ENCODE data around the gene RNLS. TPM values are rescaled to one million over a fixed set of nuclear protein-coding genes. Genes with fewer than 3 reads are reported as not detected.
A peak's percentile ranks its signal among the peaks of the same experiment; 100 is the strongest.

The RNLS gene
- total RNA-seq, 1 experiment from 2014 or later = not detected

- no peak overlapping the region for H3K4me3 Mint-ChIP-seq (ENCODE audit: unreplicated experiment)
- H3K27me3 Mint-ChIP-seq (ENCODE audit: insufficient read depth, unreplicated experiment) = no peaks in the 10 kb centered on the region
- H3K36me3 Mint-ChIP-seq (ENCODE audit: insufficient read depth, unreplicated experiment) = peaks cover 6% of the 10 kb centered on the region
- POLR2A ChIA-PET = interaction anchor here (1.8 kb wide), 1 partner anchor 8 kb away, joined by 5 read pairs; no protein-coding TSS in a partner anchor
- no peaks in the 10 kb centered on the region for H3K9me3 Mint-ChIP-seq (ENCODE audit: unreplicated experiment)
- peaks cover 4% of the 10 kb centered on the region for H3K4me1 Mint-ChIP-seq (ENCODE audit: insufficient read depth, unreplicated experiment)
- DNase-seq (ENCODE audit: unreplicated experiment) = no peak
- TF ChIP-seq CTCF (IDR thresholded peaks at IDR 0.05; ENCODE audit: unreplicated experiment) = no peak
- no peak overlapping the region for H3K27ac Mint-ChIP-seq (ENCODE audit: low read depth, unreplicated experiment)
- intact Hi-C loops (cut with micrococcal nuclease) = no loop called here
- no TSS peak for BruUV-seq (replicated peaks)
- CTCF ChIA-PET = interaction anchor here (0.5 to 0.7 kb wide), 2 partner anchors 11 to 228 kb away, joined by 3 read pairs; no protein-coding TSS in a partner anchor
Observed at GRCh38 chr10:88230251-88230650, 352.9 kb downstream of the RNLS start.

DNA sequence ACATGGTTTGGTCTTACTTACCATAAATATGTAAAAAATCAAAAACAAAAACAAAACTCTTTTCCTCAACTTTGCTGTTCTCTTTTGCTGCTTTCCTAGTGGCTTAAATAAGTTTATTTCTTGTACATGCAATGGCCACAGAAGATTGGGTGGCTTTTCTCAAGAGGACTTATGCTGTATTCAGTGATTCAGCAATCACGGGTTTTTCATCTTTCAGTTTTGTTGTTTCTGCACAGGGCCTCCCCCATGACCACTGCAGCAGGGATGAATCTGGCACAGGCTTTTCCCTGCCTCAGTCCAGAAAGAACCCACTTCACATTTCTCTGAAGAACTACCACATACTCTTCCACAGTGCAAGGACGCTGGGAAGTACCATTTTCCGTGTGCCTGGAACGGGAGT, 355.0 kb downstream of the RNLS start:
- ChIA-PET CTCF (no interaction called here), POLR2A (no interaction called here)
- Mint-ChIP-seq H3K27ac (ENCODE audit: low read depth, unreplicated experiment) (no peak overlapping the region), H3K4me3 (ENCODE audit: unreplicated experiment) (no peak overlapping the region), H3K36me3 (ENCODE audit: insufficient read depth, unreplicated experiment) (peaks cover 6% of the 10 kb centered on the region), H3K4me1 (ENCODE audit: insufficient read depth, unreplicated experiment) (peaks cover 8% of the 10 kb centered on the region), H3K27me3 (ENCODE audit: insufficient read depth, unreplicated experiment) (no peaks in the 10 kb centered on the region), H3K9me3 (ENCODE audit: unreplicated experiment) (no peaks in the 10 kb centered on the region)
- BruUV-seq (replicated peaks) = no TSS peak
- TF ChIP-seq CTCF (IDR thresholded peaks at IDR 0.05; ENCODE audit: unreplicated experiment) = no peak
- intact Hi-C loops (cut with micrococcal nuclease) = no loop called here
- no peak for DNase-seq (ENCODE audit: unreplicated experiment)

DNA sequence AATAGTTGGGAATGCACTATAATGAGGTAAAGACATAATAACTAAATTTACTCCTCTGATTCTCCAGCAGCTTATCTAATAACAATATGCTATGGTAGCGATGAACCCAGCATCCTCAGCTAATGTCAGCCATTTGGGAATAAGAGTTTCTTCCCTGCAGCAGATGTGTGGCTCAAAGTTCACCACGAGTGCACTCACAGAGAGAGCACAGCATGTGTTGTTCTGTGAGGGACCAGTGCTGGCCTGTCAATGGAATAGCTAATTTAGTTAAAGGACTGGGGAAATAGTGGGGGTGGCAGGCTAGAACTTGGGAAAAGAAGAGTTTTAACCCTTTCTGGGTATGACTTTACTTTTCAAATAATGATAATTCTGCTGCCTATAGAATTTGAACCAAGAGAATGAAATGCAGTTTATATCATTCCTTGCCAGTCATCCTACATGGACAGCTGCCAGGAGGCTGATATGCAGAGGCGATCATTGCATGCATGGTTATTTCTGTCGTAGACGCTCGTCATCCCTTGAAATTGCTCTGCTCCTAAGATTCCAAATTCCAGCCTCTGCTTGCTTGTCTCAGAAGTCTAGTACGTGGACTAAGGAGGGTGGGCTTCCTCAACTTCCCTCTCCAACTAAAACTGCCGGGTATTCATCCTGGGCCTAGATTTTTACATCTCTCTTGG, 355.6 kb downstream of the RNLS start:
- POLR2A ChIA-PET = no interaction called here
- CTCF ChIA-PET = interaction anchor here (0.6 kb wide), 1 partner anchor 329 kb away, joined by 3 read pairs; no protein-coding TSS in a partner anchor
- Mint-ChIP-seq H3K9me3 (ENCODE audit: unreplicated experiment) (no peaks in the 10 kb centered on the region), H3K4me3 (ENCODE audit: unreplicated experiment) (no peak overlapping the region), H3K27me3 (ENCODE audit: insufficient read depth, unreplicated experiment) (no peaks in the 10 kb centered on the region), H3K27ac (ENCODE audit: low read depth, unreplicated experiment) (no peak overlapping the region), H3K36me3 (ENCODE audit: insufficient read depth, unreplicated experiment) (peaks cover 6% of the 10 kb centered on the region), H3K4me1 (ENCODE audit: insufficient read depth, unreplicated experiment) (peaks cover 13% of the 10 kb centered on the region)
- no peak for TF ChIP-seq CTCF (IDR thresholded peaks at IDR 0.05; ENCODE audit: unreplicated experiment)
- peak; percentile 39 for DNase-seq (ENCODE audit: unreplicated experiment)
- intact Hi-C loops (cut with micrococcal nuclease) = no loop called here
- BruUV-seq (replicated peaks) = no TSS peak

DNA sequence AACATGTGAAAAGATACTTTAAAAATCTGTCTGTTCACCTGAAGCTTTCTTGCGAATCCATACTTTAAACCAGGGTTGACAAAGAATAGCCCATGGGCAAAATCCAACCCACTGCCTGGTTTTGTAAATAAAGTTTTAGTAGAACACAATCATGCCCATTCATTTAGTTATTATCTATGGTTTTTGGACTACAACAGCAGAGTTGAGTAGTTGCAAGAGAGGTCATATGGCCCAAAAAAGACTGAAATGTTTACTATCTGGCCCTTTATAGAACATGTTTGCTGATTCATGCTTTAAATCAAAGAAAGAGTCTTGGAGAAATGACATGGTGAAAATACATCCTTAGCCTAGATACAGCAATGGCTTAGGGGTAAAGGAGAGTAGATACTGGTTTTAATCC, 356.2 kb downstream of the RNLS start:
- H3K36me3 Mint-ChIP-seq (ENCODE audit: insufficient read depth, unreplicated experiment) = peaks cover 6% of the 10 kb centered on the region
- no peak for TF ChIP-seq CTCF (IDR thresholded peaks at IDR 0.05; ENCODE audit: unreplicated experiment)
- H3K27me3 Mint-ChIP-seq (ENCODE audit: insufficient read depth, unreplicated experiment) = no peaks in the 10 kb centered on the region
- H3K9me3 Mint-ChIP-seq (ENCODE audit: unreplicated experiment) = no peaks in the 10 kb centered on the region
- H3K27ac Mint-ChIP-seq (ENCODE audit: low read depth, unreplicated experiment) = no peak overlapping the region
- no peak for DNase-seq (ENCODE audit: unreplicated experiment)
- CTCF ChIA-PET = no interaction called here
- no peak overlapping the region for H3K4me3 Mint-ChIP-seq (ENCODE audit: unreplicated experiment)
- H3K4me1 Mint-ChIP-seq (ENCODE audit: insufficient read depth, unreplicated experiment) = peaks cover 11% of the 10 kb centered on the region
- no TSS peak for BruUV-seq (replicated peaks)
- intact Hi-C loops (cut with micrococcal nuclease) = no loop called here
- POLR2A ChIA-PET = no interaction called here
